LHCN-M2 (cell line): Measurements from ENCODE around the gene UBE2G2. TPM values are rescaled to one million over a fixed set of nuclear protein-coding genes. Genes with fewer than 3 reads are reported as not detected.

Source experiments
- DNase-seq: peaks from one replicate; pipeline ENCODE4 v3.0.0-alpha.2; 2012; ENCODE audit warnings: low read depth
- polyA plus RNA-seq: library from polyadenylated mRNA; unstranded; fragments of >200 nt; gene quantifications from one replicate; pipeline ENCODE4 v1.2.1, GENCODE V29; 2012; ENCODE audit warnings: missing spikeins
- total RNA-seq: library from RNA; depleted of rRNA; stranded (reverse); fragments of >200 nt; gene quantifications from 2 replicates; pipeline ENCODE4 v1.2.3, GENCODE V29; 2014; rRNA removed

UBE2G2 gene
- total RNA-seq, result 54.5 and 55.5 TPM in 2 replicates
- polyA plus RNA-seq, result 65.1 TPM

- peak; percentile 74 for DNase-seq
These were observed at the start of gene UBE2G2 for GRCh38 chr21:44801468-44802395. TSS of gene UBE2G2 (minus strand) at chr21:44801820. CDS start at chr21:44801748, 72 bp downstream.

GRCh38 chr21:44850905-44851657 is 49.5 kb upstream of the UBE2G2 start:
- no peak for DNase-seq

- no peak for DNase-seq
These were observed 48.7 kb upstream of the UBE2G2 start for GRCh38 chr21:44850208-44850800.

- no peak for DNase-seq
These were observed 48.1 kb upstream of the UBE2G2 start for GRCh38 chr21:44849616-44850130.

GRCh38 chr21:44848821-44849521 is 47.4 kb upstream of the UBE2G2 start:
- DNase-seq, result no peak

- no peak for DNase-seq
These were observed 45.8 kb upstream of the UBE2G2 start for GRCh38 chr21:44847261-44848056.

GRCh38 chr21:44846485-44847260 is 45.1 kb upstream of the UBE2G2 start:
- DNase-seq, result peak; percentile 65

GRCh38 chr21:44846224-44846484 is 44.5 kb upstream of the UBE2G2 start:
- DNase-seq, result no peak

- DNase-seq, result peak; percentile 69
These were observed 44.0 kb upstream of the UBE2G2 start for GRCh38 chr21:44845418-44846223.

- no peak for DNase-seq
These were observed 42.6 kb upstream of the UBE2G2 start for GRCh38 chr21:44844256-44844655.

- DNase-seq, result no peak
These were observed 41.3 kb upstream of the UBE2G2 start for GRCh38 chr21:44842721-44843445.

GRCh38 chr21:44842087-44842486 is 40.5 kb upstream of the UBE2G2 start:
- no peak for DNase-seq

- DNase-seq, result no peak
These were observed 39.2 kb upstream of the UBE2G2 start for GRCh38 chr21:44840771-44841170.

- DNase-seq, result no peak
These were observed 37.3 kb upstream of the UBE2G2 start for GRCh38 chr21:44838951-44839350.

- DNase-seq, result no peak
These were observed 36.6 kb upstream of the UBE2G2 start for GRCh38 chr21:44838039-44838895.

- DNase-seq, result no peak
These were observed 35.9 kb upstream of the UBE2G2 start for GRCh38 chr21:44837537-44837936.
